Stimulated activated CD4-positive, alpha-beta T cell treated with anti-CD3 and anti-CD28 coated beads, Interleukin-12 subunit alpha, Interleukin-12 subunit beta, amount 100 ng/mL, for 48 hours (primary cell): ENCODE data around the gene UGT1A6.

Source experiments
- DNase-seq, 3 donors: peaks; one replicate each; pipeline ENCODE4 v3.0.0-alpha.2; 2020; ENCODE audit warnings: low read depth in 2 of 3, low spot score in 1 of 3

The UGT1A6 gene

GRCh38 chr2:233817995-233818638 lies 125.4 kb downstream of the UGT1A6 start:
- DNase-seq: no peak

- no peak for DNase-seq
These were observed 126.2 kb downstream of the UGT1A6 start for GRCh38 chr2:233818639-233819621.

- DNase-seq: no peak
These were observed 127.4 kb downstream of the UGT1A6 start for GRCh38 chr2:233819884-233820773.

- DNase-seq: no peak
These were observed 128.1 kb downstream of the UGT1A6 start for GRCh38 chr2:233820774-233821105.

- no peak for DNase-seq
These were observed 128.5 kb downstream of the UGT1A6 start for GRCh38 chr2:233821196-233821595.

- no peak for DNase-seq
These were observed 129.0 kb downstream of the UGT1A6 start for GRCh38 chr2:233821709-233822100.

GRCh38 chr2:233822101-233822771 lies 129.5 kb downstream of the UGT1A6 start:
- no peak for DNase-seq
